Measurements from ENCODE around the gene LETM1.

DNA sequence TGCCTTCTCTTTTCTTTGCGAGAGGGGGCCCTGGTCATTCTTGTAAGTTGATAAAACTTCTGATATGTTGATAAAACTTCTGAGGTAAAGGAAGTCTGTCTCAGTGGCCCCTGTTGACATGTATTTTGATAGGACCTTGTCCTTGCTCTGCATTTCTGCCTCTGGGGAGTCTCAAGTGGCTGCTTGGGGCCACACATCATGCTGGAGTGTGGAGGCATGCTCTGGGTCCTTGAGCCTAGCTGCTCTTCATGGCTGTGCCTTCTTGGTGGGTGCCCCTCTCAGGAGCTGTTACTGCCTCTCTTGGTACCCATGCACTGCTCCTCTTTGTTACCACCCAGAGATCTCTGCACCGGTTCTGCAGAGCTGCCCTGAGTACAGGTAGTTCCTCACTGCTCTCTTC lies 29.5 kb upstream of the LETM1 start:
- TF ChIP-seq POLR2A (IDR thresholded peaks at IDR 0.05; ENCODE audit: low read depth, low read length): no peak
- no peak for TF ChIP-seq POLR2AphosphoS5 (IDR thresholded peaks at IDR 0.05; ENCODE audit: low read depth, low read length)
